Measurements from ENCODE around the gene FHDC1.

Gene FHDC1

DNA sequence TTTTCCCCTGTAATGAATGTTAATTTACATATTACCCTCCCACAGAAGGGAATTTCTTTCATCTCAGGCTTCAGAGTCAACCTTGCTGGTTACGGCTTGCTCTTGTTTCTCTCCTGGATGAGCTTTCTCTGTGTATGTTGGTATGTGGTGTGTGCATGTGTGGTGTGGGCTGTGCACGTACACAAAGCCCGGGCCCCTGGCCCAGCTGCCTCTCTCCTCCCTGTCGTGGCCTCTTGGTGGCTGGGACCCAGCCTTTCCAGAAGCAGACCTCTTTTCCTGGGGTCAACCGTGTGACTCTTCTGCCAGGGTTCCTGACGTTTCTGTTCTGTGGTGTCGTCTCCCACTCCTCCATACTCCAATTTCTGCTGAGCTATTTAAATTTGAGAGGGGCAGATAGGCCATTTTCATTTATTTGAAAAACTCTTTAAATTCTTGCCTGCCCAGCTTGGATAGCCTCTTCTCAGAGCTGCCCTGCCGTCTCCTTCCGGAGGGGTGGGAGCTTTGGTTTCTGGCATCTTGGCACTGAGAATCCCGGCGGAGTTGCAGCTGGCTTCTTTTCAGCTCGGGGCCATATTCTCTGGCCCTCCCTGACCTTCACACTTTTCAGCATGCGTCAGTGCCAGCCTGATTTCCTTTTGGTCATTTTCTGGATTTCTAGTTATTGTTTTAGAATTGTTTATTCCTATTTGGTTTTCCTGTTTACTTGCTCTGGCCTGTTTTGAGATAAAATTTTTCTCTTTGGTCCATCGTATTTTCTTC, 25.1 kb downstream of the FHDC1 start:
- DNase-seq, result no peak

DNA sequence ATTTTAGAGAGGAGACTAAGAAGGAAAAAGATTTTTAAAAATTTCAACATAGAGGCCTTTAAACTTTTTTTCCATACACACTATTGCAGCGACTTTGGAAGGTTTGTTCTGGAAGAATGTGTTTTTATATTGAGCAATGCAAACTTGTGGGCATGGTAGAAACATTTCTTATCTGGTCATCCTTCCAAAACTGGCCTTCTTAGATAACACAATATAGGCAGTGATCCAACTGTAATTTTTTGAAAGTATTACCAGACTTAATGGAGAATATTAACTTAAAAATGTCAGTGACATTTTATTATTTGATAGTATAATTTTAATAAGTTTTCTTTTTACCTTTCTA, 25.6 kb downstream of the FHDC1 start:
- DNase-seq, result no peak

DNA sequence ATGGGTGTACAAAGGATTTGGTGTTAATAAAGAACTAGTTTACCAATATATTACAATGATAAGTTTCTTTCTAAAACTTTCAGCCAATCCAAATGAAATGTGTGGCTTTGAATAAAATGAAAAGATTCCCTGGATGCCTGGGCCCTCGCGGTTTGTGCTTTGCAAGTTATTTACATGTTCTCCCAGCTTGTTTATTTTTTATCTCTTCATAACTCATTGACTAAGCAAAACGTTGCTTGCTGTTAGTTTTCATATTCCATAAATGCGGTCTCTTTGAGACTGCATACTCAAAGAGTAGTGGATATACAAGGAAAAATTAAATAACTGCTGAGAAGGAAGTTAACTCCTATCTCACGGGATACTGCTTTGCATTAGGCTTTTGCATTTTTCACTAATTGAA, 26.0 kb downstream of the FHDC1 start:
- DNase-seq, result no peak

DNA sequence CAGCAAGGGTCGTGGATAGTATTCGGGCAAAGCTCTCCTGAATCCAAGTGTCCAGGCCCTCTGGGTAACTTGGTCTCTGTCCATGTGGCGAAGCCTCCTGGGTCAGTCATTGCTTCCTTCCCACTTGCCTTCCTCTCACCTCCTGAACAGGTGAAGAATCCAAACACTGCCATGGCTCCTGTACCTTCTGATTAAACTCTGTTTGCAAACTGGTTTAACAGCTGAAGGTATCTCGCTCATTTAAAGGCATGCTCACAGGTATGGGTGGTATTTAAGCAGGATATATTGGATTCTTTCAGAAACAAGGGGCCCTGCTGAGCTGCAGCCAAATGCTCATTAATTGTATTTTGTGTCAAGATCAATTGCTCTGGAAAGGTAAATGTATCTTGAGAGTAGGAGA, 28.2 kb downstream of the FHDC1 start:
- DNase-seq, result no peak

DNA sequence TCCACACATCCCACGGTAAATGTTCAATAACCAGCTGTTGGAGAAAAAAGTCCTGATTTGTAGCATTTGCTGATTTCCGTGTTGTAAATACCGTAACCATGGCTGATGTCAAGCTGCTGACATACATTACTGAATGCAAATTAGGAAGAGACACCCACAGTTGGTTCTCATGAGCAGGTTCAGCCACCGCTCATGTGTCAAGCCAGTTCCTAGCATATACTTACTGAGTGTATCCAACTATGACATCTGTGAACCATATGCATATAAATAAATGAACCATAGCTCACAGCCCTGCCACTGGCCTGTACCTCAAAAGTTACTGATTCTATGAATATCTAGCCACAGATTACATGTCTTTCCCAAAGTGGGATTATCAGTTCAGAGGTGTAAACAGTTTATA, 29.5 kb downstream of the FHDC1 start:
- no peak for DNase-seq

DNA sequence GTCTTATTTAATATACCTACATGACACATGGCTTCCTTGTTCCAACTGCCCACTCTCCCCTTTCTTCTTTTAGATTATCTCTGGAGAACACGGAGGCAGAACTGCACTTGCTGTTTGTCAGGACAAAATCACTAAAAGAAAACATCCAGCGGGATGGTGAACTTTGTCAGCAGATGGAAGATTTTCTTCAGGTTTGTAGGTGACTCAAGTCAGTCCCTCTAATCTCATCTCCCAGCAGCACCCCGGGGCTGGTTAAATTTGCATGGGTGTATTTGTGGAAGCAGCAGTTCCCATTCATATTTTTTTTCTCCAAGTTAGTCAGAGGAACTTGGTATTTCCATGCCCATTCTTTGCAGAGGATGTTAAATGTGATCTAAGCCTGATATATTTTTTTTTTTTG, 31.8 kb downstream of the FHDC1 start:
- DNase-seq, result no peak

DNA sequence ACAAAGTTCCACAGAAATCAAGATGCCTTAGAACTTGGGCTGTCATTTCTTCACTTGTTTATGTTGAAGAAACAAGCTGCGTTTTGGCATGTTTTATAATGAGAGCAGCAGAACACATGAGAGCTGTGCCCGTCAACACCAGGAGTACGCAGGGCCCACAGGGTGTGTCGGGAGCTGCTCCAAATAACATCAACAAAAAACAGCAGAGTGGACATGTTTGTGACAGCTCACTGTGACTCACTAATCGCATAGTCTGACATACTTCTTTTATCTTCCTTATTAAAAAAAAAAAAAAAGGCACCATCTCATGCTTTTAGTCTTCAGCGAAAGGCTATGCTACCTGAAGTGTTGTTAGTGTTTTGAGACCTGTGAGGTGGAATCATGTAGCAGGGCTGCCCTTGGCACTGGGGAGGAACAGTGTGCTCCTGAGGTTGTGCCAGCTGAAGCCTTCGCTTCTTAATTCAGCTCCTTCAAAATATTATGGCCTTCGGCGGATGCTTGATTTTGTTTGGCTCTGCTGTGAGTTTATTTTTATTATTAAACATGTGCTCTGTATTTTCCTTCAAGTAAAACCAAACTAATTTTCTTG, 32.8 kb downstream of the FHDC1 start:
- no peak for DNase-seq

DNA sequence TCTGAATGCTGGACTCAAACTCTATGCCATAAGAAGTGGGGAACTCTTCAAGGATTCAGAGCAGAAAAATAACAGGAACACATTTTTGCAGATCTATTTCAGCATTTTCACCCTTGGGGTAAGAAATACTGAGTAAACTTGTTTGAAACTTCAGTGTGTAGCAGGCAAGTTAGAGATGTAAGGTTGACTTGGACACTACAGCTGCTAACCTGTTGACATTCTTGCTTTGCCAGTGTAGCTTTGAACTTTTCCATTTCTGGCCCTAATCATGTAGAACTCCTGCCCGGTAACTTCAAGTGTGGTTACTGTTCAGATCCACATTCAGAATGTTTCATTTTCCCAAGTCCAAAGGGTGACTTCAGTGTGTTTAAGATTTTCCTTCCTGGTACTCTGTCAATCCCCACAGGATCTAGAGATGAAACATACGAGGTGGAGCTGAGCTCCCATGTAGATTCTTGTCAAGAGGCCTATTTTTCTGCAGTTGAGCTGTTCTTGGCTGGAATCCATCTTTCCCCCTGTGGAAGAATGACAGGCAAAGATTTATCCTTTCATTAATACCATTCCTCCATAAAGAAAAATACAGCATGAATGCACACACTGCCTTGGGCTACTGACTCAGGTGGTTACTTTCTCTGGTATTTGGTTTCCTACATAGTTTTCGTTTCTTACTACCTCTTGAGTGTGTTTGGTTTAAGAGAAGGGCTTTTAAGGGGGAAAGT, 34.1 kb downstream of the FHDC1 start:
- no peak for DNase-seq

DNA sequence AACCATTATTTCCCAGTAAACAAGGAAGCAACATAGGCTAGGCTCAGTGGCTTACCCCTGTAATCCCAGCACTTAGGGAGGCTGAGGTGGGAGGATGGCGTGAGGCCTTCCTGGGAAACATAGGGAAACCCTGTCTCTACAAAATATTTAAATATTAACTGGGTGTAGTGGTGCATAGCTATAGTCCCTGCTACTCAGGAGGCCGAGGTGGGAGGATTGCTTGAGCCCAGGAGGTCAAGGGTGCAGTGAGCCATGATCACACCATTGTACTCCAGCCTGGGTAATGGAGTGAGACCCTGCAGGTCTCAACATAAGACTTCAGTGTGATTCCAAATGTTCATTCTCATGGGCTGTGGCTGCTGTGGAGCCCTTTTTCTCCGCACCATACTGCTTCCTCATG, 34.9 kb downstream of the FHDC1 start:
- DNase-seq, result no peak

DNA sequence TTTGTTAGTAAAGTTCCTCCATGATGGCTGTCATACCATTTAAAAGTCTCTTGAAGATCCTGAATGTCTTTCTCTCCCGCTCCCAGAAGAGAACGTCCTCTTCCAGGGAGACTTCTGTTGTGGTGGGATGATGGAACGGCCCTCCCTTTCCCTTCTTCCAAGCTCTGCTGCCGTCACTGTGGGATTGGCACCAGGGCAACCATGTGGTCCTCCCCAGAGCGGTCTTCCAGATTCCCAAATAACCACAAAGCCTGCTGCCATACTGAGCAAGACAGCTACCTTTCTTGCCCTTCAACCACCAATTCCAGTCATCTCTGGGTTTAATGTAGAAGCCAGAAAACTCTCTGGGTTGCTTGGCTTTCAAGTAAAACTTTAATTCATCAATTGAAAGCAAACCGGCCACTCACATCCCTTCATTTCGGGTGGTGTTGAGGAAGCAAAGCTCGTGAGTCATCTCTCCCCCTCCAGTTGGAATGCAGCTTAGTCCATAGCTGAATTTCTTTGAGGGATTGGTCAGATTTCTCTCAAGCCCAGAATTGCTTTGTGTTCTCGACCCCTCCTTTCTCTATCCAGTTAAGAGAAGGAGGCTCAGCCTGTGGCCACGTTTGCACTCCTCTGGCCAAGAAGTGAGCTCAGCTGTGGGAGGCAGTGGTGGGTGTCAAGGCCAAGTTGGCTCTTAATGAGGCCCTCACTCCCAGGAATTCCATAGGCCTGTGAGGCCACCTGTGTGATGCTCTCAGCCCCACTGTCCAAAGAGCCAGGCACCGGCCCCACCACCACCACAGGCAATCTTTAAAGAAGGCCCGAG, 36.9 kb downstream of the FHDC1 start:
- no peak for DNase-seq

DNA sequence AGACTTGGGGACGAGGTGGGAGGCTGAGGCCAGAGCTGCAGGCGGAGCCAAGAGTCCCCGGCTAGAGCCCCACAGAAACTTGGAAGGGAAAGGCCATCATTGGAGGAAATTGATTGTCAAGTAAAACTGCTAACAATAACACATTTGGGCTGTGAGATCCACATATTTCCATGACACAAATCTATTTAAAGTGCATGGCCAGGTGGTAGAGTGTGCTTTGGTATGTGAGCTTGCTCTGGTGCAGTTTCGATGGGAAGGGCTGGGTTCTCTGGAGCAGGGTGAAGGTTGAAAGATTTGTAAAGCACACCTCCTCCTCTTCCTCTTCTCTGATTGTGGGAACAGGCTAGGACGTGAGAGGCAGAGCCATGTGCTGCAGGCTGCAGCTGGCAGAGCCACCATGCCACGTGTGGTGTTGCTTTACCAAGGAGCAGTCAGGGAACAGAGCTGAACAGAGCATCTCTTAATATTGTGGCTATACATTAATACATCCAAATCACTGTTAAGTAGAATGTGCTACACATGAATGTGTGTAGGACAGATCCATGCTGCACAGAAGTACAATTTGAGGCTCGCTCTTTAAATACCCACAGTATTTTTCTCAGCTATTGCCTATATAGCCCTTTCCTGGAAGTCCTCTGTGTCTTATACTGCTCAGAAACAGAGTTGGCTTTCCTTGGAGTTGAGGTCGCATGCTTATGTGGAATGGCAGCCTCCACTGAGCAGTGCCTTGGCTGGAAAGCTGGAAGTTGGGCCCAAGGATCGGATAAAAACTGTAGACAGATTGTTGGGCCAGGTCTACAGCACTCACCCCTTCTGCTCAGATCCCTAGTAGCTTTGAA, 37.7 kb downstream of the FHDC1 start:
- no peak for DNase-seq

DNA sequence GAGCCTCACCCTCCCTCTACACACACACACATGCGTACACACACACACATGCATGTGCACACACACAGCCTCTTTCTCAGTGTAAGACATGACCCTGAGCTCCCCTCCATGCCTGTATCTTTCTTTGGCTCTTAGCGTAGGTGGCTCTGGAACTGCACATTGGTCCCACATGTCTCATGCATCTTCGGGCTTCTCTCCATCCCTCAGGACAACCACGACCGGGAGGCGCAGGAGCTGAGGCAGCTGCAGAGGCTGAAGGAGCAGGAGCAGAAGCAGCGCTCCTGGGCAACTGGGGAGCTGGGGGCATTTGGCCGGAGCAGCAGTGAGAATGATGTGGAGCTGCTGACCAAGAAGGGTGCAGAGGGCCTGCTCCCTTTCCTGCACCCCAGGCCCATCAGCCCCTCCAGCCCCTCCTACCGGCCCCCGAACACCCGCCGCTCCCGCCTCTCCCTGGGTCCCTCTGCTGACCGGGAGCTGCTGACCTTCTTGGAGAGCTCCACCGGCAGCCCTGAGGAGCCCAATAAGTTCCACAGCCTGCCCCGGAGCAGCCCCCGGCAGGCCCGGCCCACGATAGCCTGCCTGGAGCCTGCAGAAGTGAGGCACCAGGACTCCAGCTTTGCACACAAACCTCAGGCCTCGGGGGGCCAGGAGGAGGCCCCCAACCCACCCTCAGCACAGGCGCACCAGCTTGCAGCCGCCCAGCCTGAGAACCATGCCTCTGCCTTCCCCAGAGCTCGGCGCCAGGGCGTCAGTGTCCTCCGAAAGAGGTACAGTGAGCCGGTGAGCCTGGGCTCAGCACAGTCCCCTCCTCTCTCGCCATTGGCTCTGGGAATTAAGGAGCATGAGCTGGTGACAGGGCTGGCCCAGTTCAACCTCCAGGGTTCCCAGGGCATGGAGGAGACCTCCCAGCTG, 38.6 kb downstream of the FHDC1 start:
- DNase-seq, result no peak

DNA sequence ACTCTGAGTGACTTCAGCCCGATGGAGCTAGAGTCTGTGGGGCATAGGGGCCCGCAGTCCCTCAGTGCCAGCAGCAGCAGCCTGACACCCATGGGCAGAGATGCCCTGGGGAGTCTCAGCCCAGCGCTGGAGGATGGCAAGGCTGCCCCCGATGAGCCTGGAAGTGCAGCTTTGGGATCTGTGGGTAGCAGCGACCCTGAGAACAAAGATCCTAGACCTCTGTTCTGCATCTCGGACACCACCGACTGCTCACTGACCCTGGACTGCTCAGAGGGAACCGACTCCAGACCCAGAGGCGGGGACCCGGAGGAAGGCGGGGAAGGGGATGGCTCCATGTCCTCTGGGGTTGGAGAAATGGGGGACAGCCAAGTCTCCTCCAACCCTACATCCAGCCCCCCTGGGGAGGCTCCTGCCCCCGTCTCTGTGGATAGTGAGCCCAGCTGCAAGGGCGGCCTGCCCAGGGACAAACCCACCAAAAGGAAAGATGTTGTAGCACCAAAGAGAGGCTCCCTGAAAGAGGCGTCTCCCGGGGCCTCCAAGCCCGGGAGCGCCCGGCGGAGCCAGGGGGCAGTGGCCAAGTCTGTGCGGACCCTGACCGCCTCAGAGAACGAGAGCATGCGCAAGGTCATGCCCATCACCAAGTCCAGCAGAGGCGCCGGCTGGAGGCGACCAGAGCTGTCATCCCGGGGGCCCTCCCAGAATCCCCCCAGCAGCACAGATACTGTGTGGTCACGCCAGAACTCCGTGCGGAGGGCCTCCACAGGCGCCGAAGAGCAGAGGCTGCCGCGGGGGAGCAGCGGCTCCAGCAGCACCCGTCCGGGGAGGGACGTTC, 39.5 kb downstream of the FHDC1 start:
- no peak for DNase-seq

DNA sequence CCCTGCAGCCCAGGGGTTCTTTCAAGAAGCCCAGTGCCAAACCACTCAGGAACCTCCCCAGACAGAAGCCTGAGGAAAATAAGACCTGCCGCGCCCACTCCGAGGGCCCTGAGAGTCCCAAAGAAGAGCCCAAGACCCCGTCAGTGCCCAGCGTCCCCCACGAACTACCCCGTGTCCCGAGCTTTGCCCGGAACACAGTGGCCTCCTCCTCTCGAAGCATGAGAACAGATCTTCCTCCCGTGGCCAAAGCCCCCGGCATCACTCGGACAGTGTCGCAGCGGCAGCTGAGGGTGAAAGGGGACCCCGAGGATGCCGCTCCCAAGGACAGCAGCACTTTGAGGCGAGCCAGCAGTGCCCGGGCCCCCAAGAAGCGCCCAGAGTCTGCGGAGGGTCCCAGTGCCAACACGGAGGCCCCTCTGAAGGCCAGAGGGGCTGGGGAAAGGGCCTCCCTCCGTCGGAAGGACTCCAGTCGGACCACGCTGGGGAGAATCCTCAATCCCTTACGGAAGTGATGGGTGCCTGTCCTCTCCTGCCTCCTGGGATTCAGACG, 40.2 kb downstream of the FHDC1 start:
- no peak for DNase-seq

DNA sequence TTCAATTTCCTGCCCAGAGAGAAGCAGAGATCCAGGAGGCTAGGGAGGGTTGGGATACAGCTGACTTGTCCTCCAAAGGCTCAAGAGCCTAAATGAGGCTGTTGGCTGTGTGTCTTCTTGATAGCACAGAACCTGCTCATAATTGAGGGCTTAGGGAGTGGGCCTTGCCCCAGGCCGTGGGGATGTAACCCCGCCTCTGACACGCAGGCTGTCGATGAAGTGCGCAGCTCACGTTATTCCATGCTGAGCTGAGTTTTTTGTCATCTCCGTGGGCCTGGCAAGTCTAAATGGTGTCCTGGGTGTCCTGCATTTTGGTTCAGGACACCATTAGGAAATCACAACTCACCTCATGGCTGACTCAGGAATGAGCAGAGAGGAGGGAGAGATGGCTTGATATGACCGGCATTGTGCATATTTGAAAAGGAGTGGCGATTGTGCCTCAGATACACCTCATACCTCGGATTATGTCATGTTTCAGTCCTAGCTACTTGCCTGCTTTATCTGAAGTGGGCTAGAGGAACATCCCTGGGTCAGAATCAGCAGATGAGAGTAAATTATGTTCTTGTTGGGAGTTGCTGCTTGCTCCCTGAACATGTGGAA, 43.7 kb downstream of the FHDC1 start:
- DNase-seq, result no peak

DNA sequence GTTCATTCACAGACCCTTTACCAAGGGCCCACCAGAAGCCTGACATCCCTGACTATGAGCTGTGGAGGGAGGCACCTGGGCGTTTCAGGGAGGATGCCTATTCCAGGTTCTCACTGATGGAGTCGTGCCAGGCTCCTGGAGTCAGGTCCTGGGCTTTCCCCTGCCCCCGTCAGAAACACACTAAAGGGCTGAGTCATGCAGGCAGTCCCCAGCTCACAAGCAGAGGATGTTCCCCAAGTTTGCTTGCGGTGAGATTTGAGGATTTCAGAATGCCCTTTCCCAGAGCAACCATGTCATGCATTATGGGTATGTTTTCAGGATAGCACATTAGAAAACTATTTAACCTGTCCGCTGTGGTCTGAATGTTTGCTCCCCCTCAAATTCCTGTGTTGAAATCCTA, 45.2 kb downstream of the FHDC1 start:
- no peak for DNase-seq

DNA sequence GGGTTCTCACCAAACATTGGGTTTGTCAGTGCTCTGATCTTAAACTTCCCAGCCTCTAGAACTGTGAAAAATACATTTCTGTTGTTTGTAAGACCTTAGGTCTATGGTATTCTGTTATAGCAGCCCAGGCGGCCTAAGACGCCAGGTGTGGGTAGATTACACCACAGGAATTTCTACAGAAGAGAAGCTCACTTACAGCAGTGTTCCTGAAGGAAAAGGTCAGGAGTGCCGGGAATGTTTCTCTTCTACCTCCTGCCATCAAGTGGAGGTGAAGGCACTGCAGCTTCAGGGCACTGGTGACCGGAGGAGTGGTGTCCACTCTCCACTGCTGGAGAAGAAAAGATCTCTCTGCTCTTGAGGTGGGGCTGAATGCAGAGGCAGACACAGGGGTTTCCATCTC, 45.7 kb downstream of the FHDC1 start:
- DNase-seq, result no peak

DNA sequence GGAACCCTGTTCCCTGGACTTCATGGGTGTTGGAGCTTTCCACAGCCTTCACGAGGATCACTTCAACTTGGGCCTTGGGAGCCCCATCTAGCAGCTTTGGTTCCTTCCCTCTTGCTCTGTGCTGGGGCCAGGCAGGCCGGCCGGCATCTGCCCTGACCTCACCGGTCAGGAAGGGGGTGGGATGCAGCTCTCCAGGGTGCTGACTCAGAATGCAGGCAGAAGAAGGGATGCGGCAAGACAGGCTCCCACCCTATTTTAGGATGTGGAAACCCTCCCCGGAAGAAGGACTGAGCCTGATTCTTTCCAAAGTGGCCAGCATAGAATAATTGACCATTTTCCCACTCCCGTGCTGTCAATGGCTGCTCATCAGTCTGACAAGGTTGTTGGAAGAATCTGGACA, 47.1 kb downstream of the FHDC1 start:
- DNase-seq, result no peak

DNA sequence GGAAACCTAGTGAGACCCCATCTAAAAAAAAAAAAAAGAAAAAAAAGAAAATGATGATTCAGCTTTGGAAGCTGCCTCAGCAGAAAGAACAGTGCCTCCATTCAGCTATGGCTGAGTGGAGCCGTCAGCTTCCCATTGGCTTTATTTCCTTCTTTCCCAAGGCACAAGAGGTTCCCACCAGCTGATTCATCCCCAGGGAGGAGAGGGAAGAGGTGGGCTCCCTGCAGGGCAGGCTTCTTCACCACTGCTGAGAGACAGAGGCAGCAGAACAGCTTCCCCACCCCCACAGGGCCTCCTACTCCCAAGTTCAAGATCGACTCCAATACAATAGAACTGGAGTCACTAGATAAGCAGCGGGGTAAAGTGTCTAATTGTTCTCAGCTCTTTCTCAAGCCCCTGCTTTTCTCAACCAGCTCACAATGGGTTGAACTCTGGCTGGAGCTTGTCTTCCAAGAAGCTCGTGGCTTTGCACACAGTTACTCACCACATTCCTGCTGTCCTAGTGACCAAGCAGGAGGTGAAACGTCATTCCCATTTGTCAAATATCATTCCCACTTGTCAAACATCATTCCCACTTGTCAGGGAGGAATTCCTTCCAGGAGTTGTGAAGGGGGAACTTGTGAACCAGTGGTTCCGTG, 47.8 kb downstream of the FHDC1 start:
- DNase-seq, result no peak
